ENCODE measurements around the gene FA2H.
"Not testable (repeated sequence)": the region's sequence is repeated elsewhere in the genome, so short reads cannot be mapped to it uniquely, and the experiment has no call there.

FA2H gene

GRCh38 chr16:74770831-74771526 is 3.6 kb downstream of the FA2H start:
- no peak for DNase-seq (ENCODE audit: low read depth)
- TF ChIP-seq, protein P1, sequence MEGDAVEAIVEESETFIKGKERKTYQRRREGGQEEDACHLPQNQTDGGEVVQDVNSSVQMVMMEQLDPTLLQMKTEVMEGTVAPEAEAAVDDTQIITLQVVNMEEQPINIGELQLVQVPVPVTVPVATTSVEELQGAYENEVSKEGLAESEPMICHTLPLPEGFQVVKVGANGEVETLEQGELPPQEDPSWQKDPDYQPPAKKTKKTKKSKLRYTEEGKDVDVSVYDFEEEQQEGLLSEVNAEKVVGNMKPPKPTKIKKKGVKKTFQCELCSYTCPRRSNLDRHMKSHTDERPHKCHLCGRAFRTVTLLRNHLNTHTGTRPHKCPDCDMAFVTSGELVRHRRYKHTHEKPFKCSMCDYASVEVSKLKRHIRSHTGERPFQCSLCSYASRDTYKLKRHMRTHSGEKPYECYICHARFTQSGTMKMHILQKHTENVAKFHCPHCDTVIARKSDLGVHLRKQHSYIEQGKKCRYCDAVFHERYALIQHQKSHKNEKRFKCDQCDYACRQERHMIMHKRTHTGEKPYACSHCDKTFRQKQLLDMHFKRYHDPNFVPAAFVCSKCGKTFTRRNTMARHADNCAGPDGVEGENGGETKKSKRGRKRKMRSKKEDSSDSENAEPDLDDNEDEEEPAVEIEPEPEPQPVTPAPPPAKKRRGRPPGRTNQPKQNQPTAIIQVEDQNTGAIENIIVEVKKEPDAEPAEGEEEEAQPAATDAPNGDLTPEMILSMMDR (conservative IDR thresholded peaks at IDR 0.05; ENCODE audit: low read length): no peak

GRCh38 chr16:74769586-74770190 is 4.9 kb downstream of the FA2H start:
- H3K4me3 ChIP-seq (ENCODE audit: low read length): no peak overlapping the region
- TF ChIP-seq, protein P1 (conservative IDR thresholded peaks at IDR 0.05; ENCODE audit: low read length): no peak
- no peak for DNase-seq (ENCODE audit: low read depth)

More at GRCh38 chr16:74770831-74771526, 3.6 kb downstream of the FA2H start:
- no peak overlapping the region for H3K4me3 ChIP-seq (ENCODE audit: low read length)

DNA sequence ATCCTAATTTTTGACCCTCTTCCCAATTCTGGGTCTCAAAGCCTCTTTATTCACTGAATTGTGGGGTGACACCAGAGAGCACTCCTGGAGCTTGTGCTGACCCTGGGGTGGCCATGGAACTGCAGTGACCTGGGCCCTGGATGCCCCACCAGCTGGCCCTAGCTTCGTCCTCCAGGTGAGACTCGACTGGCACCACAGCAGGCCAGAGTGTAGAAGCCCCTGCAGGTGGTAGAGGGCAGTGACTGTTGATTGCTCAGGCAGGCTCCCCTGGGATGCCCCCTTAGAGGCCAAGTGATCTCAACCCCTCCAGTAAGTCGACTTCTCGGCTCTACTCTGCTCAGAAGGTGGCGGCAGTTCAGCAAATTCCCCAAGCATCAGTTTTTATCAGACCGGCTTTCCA is 6.4 kb downstream of the FA2H start:
- H3K4me3 ChIP-seq (ENCODE audit: low read length): no peak overlapping the region
- no peak for DNase-seq (ENCODE audit: low read depth)
- TF ChIP-seq, protein P1 (conservative IDR thresholded peaks at IDR 0.05; ENCODE audit: low read length): no peak

- DNase-seq (ENCODE audit: low read depth): no peak
- TF ChIP-seq, protein P1 (conservative IDR thresholded peaks at IDR 0.05; ENCODE audit: low read length): no peak
- no peak overlapping the region for H3K4me3 ChIP-seq (ENCODE audit: low read length)
Observed at GRCh38 chr16:74767749-74768148, 6.9 kb downstream of the FA2H start.

- H3K4me3 ChIP-seq (ENCODE audit: low read length): no peak overlapping the region
- no peak for DNase-seq (ENCODE audit: low read depth)
- TF ChIP-seq, protein P1 (conservative IDR thresholded peaks at IDR 0.05; ENCODE audit: low read length): no peak
Observed at GRCh38 chr16:74766729-74767128, 7.9 kb downstream of the FA2H start.

DNA sequence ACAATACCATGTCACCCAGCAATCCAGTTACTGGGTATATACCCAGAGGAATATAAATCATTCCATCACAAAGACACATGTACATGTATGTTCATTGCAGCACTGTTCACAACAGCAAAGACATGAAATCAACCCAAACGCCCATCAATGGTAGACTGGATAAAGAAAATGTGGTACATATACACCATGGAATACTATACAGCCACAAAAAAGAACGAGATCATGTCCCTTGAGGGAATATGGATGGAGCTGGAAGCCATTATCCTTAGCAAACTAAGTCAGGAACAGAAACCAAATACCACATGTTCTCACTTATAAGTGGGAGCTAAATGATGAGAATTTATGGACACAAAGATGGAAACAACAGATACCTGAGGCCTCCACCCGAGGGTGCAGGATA is 10.4 kb downstream of the FA2H start:
- H3K4me3 ChIP-seq (ENCODE audit: low read length); DNase-seq (ENCODE audit: low read depth): not testable (repeated sequence)

DNA sequence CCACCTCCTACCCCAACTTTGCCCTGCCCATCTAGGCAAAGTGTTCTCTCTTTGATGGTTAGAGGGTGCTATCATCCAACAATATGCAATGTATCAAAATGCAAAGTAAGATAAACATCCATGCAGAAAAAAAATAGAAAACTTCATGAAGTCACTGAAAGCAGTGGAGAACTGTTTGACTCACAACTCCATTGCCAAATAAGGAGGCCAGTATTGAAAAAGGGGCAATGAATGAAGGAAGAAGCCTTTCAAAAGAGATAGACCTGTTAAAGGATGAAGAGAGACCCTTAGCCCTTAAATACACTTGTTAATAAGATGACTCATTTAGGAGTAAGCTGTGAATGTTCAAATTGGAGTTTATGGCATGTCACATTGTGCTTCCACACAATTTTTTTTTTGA is 13.0 kb downstream of the FA2H start:
- H3K4me3 ChIP-seq (ENCODE audit: low read length): no peak overlapping the region
- DNase-seq (ENCODE audit: low read depth): no peak
- TF ChIP-seq, protein P1 (conservative IDR thresholded peaks at IDR 0.05; ENCODE audit: low read length): no peak
